Activated CD4-positive, alpha-beta T cell treated with anti-CD3 and anti-CD28 coated beads, Interleukin-2, Interleukin-6, amounts not matched to agents 100 ng/mL and 50 ng/mL, durations not matched to agents 16 hours and 8 hours (primary cell): Measurements from ENCODE around the gene CBARP.
"Not testable (repeated sequence)": the region's sequence is repeated elsewhere in the genome, so short reads cannot be mapped to it uniquely, and the experiment has no call there.

Source experiments
- DNase-seq: peaks from one replicate; pipeline ENCODE4 v3.0.0-alpha.2; 2020

The CBARP gene

DNA sequence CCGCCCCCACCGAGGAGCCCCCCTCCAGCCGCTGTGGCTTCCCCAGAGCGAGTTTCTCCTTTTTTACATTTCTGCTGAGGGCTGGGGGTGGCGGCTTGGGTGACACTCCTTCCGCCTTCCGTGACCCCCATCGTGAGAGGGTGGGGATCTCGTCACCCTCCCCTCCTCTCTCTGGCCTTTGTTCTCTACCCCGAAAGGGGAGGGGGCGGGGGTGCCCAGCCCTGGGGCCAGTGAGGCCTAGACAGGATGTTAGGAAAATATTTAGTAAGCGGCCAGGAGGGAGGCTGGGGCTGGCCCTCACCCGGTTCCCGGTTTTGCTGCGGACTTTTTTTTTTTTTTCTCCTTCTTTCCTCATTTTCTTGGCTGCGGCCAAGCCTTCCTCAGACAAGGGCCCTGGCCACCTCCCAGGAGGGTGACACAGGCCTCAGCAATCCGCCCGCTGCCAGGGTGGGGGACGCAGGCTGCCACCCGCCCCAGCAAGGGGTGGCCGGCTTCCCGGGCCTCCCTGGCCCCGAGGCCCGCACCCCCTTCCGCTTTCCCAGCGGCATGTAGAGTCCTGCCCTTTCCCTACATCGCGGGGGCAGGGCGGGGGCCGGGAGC lies 14.5 kb upstream of the CBARP start:
- DNase-seq, result peak; percentile 77

GRCh38 chr19:1251330-1252220 lies 13.8 kb upstream of the CBARP start:
- DNase-seq, result peak; percentile 75

DNA sequence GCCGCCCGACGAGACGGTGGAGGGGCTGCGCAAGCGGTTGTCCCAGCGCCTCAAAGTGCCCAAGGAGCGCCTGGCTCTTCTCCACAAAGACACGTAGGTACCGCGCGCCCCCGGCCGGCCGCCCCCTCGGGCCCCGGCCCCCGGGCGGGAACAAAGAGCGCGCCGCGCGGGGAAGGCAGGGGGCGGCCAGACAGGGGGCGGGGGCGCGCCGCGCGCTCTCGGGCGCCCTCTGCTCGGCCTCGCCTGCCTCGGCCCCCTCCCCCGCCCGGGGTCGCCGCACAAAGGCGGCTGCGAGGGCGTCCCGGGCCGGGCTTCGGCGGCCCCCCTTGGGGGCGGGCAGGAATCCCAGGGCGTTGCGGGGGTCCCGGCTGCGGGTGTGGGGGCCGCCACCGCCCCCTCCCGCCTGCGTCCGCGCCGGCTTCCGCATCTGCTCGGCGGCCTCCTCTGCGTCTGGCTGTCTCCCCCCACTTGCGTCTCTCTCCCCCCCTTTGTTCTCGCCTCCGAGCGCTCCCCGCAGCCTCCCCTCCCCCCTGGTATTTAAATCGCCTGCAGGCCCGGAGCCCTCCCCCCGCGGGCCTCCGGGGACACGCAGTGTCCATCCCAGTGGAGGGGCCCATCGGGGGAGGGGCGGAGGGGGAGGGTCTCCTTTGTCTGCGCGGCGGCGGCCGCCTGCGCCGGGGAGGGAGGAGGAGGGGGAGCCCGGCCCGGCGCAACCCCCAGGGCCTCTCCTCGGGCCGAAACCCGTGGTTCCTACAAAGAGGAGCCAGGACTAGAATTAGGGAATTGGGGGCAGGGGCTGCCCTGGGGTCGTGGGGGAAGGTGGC lies 12.8 kb upstream of the CBARP start:
- DNase-seq, result peak; percentile 46

- DNase-seq, result no peak
Measured at GRCh38 chr19:1249990-1250436, 12.2 kb upstream of the CBARP start.

GRCh38 chr19:1249298-1249989 lies 11.6 kb upstream of the CBARP start:
- peak; percentile 96 for DNase-seq

DNA sequence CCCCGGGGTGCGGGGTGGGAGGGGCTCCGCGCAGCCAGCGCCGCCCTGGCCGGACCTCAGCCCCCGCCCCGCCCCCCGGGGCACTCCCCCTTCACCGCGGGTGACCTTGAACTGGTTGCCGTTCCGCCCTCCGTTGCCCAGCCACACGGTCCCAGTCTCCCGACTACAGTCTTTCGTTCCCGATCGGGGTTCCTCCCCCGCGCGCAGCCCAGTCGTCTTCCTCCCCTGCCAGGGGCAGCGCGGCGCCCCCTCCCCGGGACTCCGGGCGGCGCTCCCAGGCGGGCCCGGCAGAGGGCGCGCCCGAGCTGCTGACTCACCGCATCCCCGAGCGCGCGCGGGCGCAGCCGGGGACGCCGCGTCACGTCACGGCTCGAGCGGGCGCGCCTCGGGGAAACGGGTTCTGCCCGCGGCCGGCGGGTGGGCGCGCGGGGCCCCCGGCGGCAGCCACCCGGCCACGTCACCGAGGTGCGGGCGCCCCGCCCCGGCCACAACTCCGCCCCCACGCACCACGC lies 11.0 kb upstream of the CBARP start:
- peak; percentile 81 for DNase-seq

- peak; percentile 80 for DNase-seq
Measured at GRCh38 chr19:1248139-1248785, 10.5 kb upstream of the CBARP start, which contains the start of gene MIDN. Gene MIDN, plus strand, starts transcription at chr19:1248583. Its CDS starts 1,714 bp downstream, at chr19:1250297.

DNA sequence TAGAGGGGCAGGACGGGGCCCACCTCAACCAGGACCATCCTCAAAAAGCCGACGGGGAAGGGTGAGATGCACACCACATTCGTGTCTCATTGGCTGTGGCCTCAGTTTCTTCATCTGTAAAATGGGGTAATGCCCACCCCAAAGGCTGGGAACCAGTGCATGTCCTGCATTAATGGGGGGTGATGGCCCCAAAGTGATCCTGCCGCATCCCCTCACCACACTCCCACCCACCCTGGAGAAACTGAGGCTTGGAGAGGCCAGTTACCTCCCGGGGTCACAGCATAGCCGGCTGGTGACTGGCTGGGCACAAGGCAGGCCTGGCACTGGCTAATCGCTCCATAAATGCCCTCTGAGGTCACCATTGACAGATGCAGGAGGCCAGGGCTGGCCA lies 9.9 kb upstream of the CBARP start:
- no peak for DNase-seq

DNA sequence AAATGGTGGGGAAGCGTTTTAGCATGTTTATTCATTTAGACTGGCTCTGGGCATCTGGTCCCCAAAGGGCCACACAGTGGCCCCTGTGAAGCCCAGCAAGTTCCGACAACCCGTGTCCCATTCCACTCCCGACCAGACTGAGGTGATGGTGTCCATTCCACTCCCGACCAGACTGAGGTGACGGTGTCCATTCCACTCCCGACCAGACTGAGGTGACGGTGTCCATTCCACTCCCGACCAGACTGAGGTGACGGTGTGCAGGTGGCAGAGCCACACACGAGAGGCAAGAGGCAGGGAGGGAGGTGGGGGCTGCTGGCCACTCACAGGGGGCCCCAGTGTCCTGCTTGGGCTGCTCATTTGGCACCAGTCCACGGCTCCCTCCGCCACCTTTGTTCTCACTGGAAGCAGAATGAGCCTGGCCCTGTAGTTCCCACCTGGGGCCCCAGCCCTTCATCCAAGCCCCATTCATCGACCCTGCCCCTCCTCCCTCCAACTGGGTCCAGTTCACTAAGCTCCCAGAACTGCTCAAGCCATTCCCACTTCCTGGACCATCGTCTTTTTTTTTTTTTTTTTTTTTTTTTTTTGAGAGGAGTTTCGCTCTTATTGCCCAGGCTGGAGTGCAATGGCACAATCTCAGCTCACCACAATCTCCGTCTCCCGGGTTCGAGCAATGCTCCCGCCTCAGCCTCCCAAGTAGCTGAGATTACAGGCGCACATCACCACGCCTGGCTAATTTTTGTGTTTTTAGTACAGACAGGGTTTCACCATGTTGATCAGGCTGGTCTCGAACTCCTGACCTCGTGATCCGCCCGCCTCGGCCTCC lies 8.7 kb upstream of the CBARP start:
- not testable (repeated sequence) for DNase-seq

GRCh38 chr19:1245494-1246264 lies 7.9 kb upstream of the CBARP start:
- no peak for DNase-seq

DNA sequence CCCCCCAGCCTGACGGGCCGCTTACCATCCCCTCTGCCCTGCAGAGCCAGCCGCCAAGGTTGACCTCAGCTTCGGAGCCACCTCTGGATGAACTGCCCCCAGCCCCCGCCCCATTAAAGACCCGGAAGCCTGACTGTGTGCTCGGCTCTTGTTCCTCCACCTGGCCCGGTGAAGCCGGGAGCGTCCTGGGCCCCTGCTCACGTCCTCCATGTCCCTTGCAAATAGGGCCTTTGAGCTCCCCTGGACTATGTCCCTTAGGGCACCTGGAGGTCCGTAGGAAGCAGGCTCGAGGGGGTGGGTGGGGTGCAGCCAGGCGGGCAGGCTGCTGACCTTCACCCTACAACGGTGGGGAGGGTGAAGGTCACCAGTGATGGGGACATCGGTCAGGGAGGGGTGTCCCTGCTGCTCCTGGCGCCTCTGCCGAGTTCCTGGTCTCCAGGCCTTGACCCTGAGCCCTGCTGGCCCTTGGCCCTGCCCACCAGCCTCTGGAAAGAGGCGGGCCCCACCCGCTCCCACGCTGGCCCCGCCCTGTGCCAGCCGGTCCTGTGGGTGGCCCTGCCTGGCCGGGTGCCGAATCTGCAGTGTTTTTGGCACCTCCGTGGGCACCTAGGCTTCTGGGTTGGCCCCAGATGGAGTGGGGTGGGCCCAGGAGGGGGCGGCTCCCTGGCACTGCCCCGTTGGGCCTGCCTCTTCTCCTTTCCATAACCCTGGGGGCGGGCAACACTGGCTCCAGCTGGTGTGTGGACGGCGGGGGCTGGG lies 7.1 kb upstream of the CBARP start:
- no peak for DNase-seq

DNA sequence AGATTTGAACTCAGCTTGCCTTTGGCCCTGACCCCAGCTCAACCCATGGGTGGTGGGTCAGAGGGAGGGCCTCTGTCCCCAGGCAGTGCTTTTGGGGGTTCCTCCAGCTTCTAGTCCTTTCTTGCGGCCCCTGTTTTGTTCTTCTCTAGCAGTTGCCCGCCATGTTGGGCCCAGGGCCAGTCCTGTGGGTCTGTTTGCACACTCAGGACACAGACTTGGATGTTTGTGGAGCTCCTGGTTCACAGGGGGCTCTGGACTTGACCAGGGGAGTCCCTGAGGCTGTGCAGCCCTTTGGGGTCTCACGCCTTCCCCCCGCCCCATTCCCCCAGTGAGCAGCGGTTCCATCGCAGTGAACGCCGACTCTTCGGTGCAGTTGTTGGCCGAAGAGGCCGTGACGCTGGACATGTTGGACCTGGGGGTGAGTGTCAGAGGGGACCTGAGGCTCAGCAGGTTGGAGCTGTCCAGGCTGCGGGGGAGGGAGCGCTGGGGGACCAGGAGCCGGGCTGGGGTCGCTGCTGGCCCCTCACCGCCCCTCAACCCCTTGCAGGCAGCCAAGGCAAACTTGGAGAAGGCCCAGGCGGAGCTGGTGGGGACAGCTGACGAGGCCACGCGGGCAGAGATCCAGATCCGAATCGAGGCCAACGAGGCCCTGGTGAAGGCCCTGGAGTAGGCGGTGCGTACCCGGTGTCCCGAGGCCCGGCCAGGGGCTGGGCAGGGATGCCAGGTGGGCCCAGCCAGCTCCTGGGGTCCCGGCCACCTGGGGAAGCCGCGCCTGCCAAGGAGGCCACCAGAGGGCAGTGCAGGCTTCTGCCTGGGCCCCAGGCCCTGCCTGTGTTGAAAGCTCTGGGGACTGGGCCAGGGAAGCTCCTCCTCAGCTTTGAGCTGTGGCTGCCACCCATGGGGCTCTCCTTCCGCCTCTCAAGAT lies 6.2 kb upstream of the CBARP start:
- DNase-seq, result peak; percentile 88

DNA sequence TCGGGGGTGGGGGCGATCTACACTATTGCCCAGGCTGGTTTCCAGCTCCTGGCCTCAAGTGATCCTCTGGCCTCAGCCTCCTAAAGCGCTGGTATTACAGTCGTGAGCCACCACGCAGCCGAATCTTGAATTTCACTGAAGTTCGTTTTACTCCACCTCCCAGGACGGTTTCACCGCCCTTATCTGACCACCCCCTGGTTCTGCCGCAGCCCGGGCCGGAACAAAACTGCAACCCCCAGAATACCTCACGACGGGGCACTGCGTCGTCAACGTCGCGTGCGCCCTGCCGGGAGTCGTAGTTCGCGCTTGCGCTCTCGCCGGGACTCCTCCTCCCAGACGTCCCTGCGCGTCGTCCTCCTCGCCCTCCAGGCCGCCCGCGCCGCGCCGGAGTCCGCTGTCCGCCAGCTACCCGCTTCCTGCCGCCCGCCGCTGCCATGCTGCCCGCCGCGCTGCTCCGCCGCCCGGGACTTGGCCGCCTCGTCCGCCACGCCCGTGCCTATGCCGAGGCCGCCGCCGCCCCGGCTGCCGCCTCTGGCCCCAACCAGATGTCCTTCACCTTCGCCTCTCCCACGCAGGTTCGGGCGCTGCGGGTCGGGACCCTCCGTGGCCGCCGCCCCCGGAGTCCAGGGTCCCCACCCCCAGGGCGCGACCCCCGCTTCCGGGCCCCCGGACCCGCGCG lies 3.8 kb upstream of the CBARP start, which contains the start of gene ATP5F1D:
ATP5F1D (plus strand) TSS at position 335 of the 679 bp plus-strand sequence; CDS start at position 435, 100 bp downstream.
- peak; percentile 96 for DNase-seq

DNA sequence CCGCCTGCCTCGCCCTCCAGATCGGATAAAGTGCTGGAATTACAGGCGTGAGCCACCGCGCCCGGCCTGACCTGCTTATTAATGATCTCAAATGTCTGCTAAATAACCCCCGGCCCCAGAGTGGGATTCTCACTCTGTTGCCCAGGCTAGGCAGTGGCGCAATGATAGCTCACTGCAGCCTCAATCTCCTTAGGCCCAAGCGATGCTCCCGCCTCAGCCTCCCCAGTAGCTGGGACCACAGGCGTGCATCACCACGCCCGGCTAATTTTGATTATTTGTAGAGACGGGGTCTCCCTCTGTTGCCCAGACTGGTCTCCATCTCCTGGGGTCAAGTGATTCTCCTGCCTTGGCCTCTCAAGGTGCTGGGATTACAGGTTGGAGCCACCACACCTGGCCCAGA lies 3.1 kb upstream of the CBARP start:
- DNase-seq, result no peak

DNA sequence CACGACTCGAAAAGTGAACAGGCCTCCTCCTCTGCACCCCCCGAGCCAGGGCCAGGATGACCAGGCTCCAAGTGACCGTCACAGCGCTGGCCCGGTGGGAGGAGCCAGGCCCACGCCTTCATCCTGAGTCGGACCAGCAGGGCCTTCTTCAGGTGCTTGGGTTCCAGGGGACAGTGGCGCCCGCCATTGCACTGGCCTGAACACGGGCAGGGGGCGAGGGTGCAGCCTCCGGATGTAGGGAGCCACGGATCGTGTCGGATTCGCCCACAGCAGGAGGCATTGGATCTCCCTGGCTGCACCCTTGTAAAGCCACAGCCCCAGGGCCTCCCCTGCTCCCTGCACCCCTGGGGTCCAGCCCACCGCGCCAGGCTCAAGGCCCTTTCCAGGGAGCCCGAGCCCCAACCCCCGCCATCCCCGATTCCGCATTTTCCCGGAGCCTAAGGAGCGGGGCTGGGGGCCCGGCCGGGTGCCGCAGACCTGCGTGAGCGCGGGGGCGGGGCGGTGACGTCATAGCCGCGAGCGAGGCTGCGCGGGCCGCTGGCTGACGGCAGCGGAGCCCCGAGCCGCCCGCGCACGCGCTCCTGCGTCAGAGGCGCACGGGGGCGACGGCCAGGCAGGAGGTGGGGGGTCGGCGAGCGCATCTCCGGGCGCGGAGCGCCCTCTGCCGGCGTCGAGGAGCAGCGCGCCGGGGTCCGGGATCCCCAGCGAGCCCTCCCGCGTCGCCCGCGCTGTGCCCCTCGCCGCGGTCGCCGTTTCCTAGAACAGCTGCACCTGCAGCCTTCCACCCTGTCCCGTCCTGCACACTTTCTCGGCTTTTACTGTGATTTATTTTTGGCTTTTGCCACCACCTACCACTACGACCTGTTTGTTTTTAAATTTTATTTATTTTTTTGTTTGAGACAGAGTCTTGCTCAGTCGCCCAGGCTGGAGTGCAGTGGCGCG lies 2.3 kb upstream of the CBARP start:
- DNase-seq, result peak; percentile 95

- no peak for DNase-seq
Measured at GRCh38 chr19:1239420-1239795, 1.6 kb upstream of the CBARP start.
